ENCODE results near the gene PTPRT. TPM values are rescaled to one million over a fixed set of nuclear protein-coding genes. Genes with fewer than 3 reads are reported as not detected.

The PTPRT gene
- polyA plus RNA-seq, 1 of the 3 experiments (the other 2 are of a cell fraction), result not detected

GRCh38 chr20:42067174-42067573 lies 1122.5 kb downstream of the PTPRT start:
- Histone ChIP-seq H3K9me2 (no peaks in the 10 kb centered on the region), H4K20me1 (ENCODE audit: insufficient read depth) (no peaks in the 10 kb centered on the region), H3K4me1 (ENCODE audit: control insufficient read depth in 1 of 2, insufficient read depth in 2 of 2, low read depth in 1 of 2, low read length in 1 of 2) (no peaks in the 10 kb centered on the region; a peak in 1 of 4 replicates), H3K4me3 (ENCODE audit: low read depth in 2 of 2, low read length in 1 of 2) (no peak overlapping the region), H3K27ac (ENCODE audit: low read depth in 2 of 2, low read length in 1 of 2) (no peak overlapping the region), H3K4me2 (no peak overlapping the region), H3K27me3 (ENCODE audit: insufficient read depth) (no peaks in the 10 kb centered on the region), H3K79me2 (ENCODE audit: insufficient read depth) (no peaks in the 10 kb centered on the region), H3K9me3 (no peaks in the 10 kb centered on the region), H2AFZ (ENCODE audit: low read depth) (no peak overlapping the region), H3F3A (replicated peaks; ENCODE audit: insufficient read depth) (no peaks in the 10 kb centered on the region), H3K9ac (no peak overlapping the region), H3K36me3 (replicated peaks in 1 of 2; ENCODE audit: control insufficient read depth in 1 of 2, insufficient read depth in 2 of 2, low read length in 1 of 2) (no peaks in the 10 kb centered on the region)
- POLR2A ChIA-PET, result interaction anchor here (1.0 kb wide), 1 partner anchor 10 kb away, joined by 3 read pairs; no protein-coding TSS in a partner anchor
- no peak for DNase-seq
- WGBS (ENCODE audit: low lambda C conversion rate), result 46% methylated on average over 5 of the region's 5 CpGs
- CTCF ChIA-PET, result interaction anchor here (1.8 kb wide), 1 partner anchor 34 kb away, joined by 4 read pairs; no protein-coding TSS in a partner anchor
- TF ChIP-seq CHD2 (IDR thresholded peaks at IDR 0.05; ENCODE audit: low read length, partially characterized antibody) (no peak), FOSL2 (IDR thresholded peaks at IDR 0.05; ENCODE audit: borderline replicate concordance, low read depth) (no peak), NFIC (IDR thresholded peaks at IDR 0.05; ENCODE audit: borderline replicate concordance) (no peak), TEAD4 (IDR thresholded peaks at IDR 0.05; ENCODE audit: borderline replicate concordance, insufficient read depth) (no peak), RAD21 (IDR thresholded peaks at IDR 0.05; ENCODE audit: low read length) (no peak), EZH2phosphoT487 (IDR thresholded peaks at IDR 0.05; ENCODE audit: borderline replicate concordance, low read depth) (no peak), FOXM1 (IDR thresholded peaks at IDR 0.05; ENCODE audit: low read depth) (no peak), MEF2A (IDR thresholded peaks at IDR 0.05; ENCODE audit: borderline replicate concordance, low read depth) (no peak), RFX5 (IDR thresholded peaks at IDR 0.05; ENCODE audit: low read length) (no peak), FOXJ3 (CRISPR knock-in tag; IDR thresholded peaks at IDR 0.05) (no peak), YY1 (IDR thresholded peaks at IDR 0.05; ENCODE audit: low read depth) (no peak), JUND (IDR thresholded peaks at IDR 0.05) (no peak)
- TF ChIP-seq, protein P1, sequence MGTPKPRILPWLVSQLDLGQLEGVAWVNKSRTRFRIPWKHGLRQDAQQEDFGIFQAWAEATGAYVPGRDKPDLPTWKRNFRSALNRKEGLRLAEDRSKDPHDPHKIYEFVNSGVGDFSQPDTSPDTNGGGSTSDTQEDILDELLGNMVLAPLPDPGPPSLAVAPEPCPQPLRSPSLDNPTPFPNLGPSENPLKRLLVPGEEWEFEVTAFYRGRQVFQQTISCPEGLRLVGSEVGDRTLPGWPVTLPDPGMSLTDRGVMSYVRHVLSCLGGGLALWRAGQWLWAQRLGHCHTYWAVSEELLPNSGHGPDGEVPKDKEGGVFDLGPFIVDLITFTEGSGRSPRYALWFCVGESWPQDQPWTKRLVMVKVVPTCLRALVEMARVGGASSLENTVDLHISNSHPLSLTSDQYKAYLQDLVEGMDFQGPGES (IDR thresholded peaks at IDR 0.05; ENCODE audit: low read depth, low read length), result no peak
- TF ChIP-seq, protein P2, sequence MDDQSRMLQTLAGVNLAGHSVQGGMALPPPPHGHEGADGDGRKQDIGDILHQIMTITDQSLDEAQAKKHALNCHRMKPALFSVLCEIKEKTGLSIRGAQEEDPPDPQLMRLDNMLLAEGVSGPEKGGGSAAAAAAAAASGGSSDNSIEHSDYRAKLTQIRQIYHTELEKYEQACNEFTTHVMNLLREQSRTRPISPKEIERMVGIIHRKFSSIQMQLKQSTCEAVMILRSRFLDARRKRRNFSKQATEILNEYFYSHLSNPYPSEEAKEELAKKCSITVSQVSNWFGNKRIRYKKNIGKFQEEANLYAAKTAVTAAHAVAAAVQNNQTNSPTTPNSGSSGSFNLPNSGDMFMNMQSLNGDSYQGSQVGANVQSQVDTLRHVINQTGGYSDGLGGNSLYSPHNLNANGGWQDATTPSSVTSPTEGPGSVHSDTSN (IDR thresholded peaks at IDR 0.05), result no peak
- TF ChIP-seq, protein P3, sequence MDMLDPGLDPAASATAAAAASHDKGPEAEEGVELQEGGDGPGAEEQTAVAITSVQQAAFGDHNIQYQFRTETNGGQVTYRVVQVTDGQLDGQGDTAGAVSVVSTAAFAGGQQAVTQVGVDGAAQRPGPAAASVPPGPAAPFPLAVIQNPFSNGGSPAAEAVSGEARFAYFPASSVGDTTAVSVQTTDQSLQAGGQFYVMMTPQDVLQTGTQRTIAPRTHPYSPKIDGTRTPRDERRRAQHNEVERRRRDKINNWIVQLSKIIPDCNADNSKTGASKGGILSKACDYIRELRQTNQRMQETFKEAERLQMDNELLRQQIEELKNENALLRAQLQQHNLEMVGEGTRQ (IDR thresholded peaks at IDR 0.05; ENCODE audit: borderline replicate concordance, low read depth, low read length), result no peak

DNA sequence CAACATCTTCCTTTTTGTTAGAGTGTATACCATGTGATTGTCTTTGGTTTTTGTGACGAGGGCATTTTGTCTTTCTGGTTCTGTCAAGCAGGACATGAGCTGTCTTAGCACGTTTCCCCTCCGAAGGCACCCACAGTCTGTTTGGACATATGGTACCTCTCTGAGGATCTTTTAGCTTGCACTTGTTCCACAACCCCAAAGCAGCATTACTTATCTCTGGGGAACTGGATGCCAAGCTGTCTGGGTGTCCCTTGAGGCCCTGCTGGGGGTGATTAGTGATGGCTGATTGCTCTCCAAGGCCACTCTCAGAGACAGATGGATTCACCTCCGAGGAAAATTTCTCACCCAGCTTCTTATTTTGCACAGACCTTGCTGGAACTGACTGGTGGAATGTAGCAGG lies 1126.6 kb downstream of the PTPRT start:
- no peak overlapping the region for H2AFZ ChIP-seq (ENCODE audit: low read depth)
- POLR2A ChIA-PET, result no interaction called here
- TF ChIP-seq MEF2A (IDR thresholded peaks at IDR 0.05; ENCODE audit: borderline replicate concordance, low read depth) (no peak), GATA2 (CRISPR knock-in tag; IDR thresholded peaks at IDR 0.05) (no peak), TCF12 (IDR thresholded peaks at IDR 0.05) (no peak), MAX (IDR thresholded peaks at IDR 0.05; ENCODE audit: low read depth) (no peak), FOXM1 (IDR thresholded peaks at IDR 0.05; ENCODE audit: low read depth) (no peak), POLR2AphosphoS5 (IDR thresholded peaks at IDR 0.05; ENCODE audit: low read depth, low read length) (no peak), FOSL2 (IDR thresholded peaks at IDR 0.05; ENCODE audit: borderline replicate concordance, low read depth) (no peak), YY1 (IDR thresholded peaks at IDR 0.05; ENCODE audit: low read depth) (no peak), RAD21 (IDR thresholded peaks at IDR 0.05; ENCODE audit: low read length) (no peak), EZH2phosphoT487 (IDR thresholded peaks at IDR 0.05; ENCODE audit: borderline replicate concordance, low read depth) (no peak), TAF1 (IDR thresholded peaks at IDR 0.05; ENCODE audit: borderline replicate concordance, low read depth, low read length) (no peak), EP300 (IDR thresholded peaks at IDR 0.05; ENCODE audit: borderline replicate concordance in 1 of 2, low read depth in 1 of 2, low read length in 1 of 2) (no peak)
- TF ChIP-seq, protein P4, sequence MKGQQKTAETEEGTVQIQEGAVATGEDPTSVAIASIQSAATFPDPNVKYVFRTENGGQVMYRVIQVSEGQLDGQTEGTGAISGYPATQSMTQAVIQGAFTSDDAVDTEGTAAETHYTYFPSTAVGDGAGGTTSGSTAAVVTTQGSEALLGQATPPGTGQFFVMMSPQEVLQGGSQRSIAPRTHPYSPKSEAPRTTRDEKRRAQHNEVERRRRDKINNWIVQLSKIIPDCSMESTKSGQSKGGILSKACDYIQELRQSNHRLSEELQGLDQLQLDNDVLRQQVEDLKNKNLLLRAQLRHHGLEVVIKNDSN (IDR thresholded peaks at IDR 0.05; ENCODE audit: borderline replicate concordance, low read depth), result no peak
- H3K79me2 ChIP-seq (ENCODE audit: insufficient read depth), result no peaks in the 10 kb centered on the region
- no peaks in the 10 kb centered on the region for H3K9me2 ChIP-seq
- WGBS (ENCODE audit: low lambda C conversion rate), result 17% methylated on average over 4 of the region's 4 CpGs
- no peaks in the 10 kb centered on the region for H4K20me1 ChIP-seq (ENCODE audit: insufficient read depth)
- no peaks in the 10 kb centered on the region for H3F3A ChIP-seq (replicated peaks; ENCODE audit: insufficient read depth)
- H3K4me2 ChIP-seq, result no peak overlapping the region
- H3K27me3 ChIP-seq (ENCODE audit: insufficient read depth), result no peaks in the 10 kb centered on the region
- DNase-seq, result no peak
- H3K4me3 ChIP-seq (ENCODE audit: low read depth in 2 of 2, low read length in 1 of 2), result no peak overlapping the region
- no peak overlapping the region for H3K27ac ChIP-seq (ENCODE audit: low read depth in 2 of 2, low read length in 1 of 2)
- H3K9ac ChIP-seq, result no peak overlapping the region
- no peaks in the 10 kb centered on the region for H3K36me3 ChIP-seq (replicated peaks in 1 of 2; ENCODE audit: control insufficient read depth in 1 of 2, insufficient read depth in 2 of 2, low read length in 1 of 2)
- CTCF ChIA-PET, result interaction anchor here (1.7 kb wide), 1 partner anchor 9 kb away, joined by 4 read pairs; no protein-coding TSS in a partner anchor
- no peaks in the 10 kb centered on the region; a peak in 1 of 4 replicates for H3K4me1 ChIP-seq (ENCODE audit: control insufficient read depth in 1 of 2, insufficient read depth in 2 of 2, low read depth in 1 of 2, low read length in 1 of 2)
- H3K9me3 ChIP-seq, result no peaks in the 10 kb centered on the region

Measured in SK-N-SH (cell line).